B cell (primary cell): ENCODE data around the gene VILL.

ENCODE experiments used
- CTCF ChIP-seq: fragments of 200-600 bp; IDR thresholded peaks from one replicate; pipeline ENCODE4 v1.8.0; 2022; ENCODE audit warnings: antibody characterized with exemption, mild to moderate bottlenecking
- EZH2 ChIP-seq: IDR thresholded peaks from 2 replicates; pipeline ENCODE4 v1.6.1; 2012; ENCODE audit warnings: borderline replicate concordance, low read depth, mild to moderate bottlenecking, moderate library complexity, low read length; ENCODE audit not compliant: insufficient read depth, poor library complexity, severe bottlenecking

- TF ChIP-seq CTCF: no peak
- TF ChIP-seq EZH2: no peak
Measured at GRCh38 chr3:38020342-38020726, 29.7 kb downstream of the VILL start.
